Stimulated activated naive B cell treated with anti-CD40 and anti-IgM and Interleukin-4, amounts not matched to agents 10 μg/mL and 1 μg/mL and 100 μg/mL, for 72 hours (primary cell): ENCODE measurements around the gene INPP4A.

Experiments used
- ATAC-seq, 2 donors: fragments of 150-1000 bp; cut with Tn5 transposase; replicated peaks; 2 replicates each; pipeline ENCODE4 v1.10.0; 2021; ENCODE audit warnings: moderate library complexity in 1 of 2
- DNase-seq: peaks from one replicate; pipeline ENCODE4 v3.0.0; 2021
- H3K27ac Mint-ChIP-seq: one replicate; pipeline ENCODE4 v1.8.0; 2022; ENCODE audit warnings: mild to moderate bottlenecking, mixed read lengths
- H3K27me3 Mint-ChIP-seq, 2 donors: one replicate each; pipeline ENCODE4 v1.8.0; 2022; ENCODE audit warnings: mixed read lengths in 2 of 2
- H3K36me3 Mint-ChIP-seq, 2 donors: one replicate each; pipeline ENCODE4 v1.8.0; 2022; ENCODE audit warnings: mixed read lengths in 2 of 2, mild to moderate bottlenecking in 1 of 2
- H3K4me1 Mint-ChIP-seq, 2 donors: one replicate each; pipeline ENCODE4 v1.8.0; 2022; ENCODE audit warnings: mixed read lengths in 2 of 2, mild to moderate bottlenecking in 1 of 2
- H3K4me3 Mint-ChIP-seq, 2 donors: one replicate each; pipeline ENCODE4 v1.8.0; 2022; ENCODE audit warnings: mild to moderate bottlenecking in 2 of 2, mixed read lengths in 2 of 2, moderate library complexity in 1 of 2
- H3K9me3 Mint-ChIP-seq, 2 donors: one replicate each; pipeline ENCODE4 v1.8.0; 2022; ENCODE audit warnings: mixed read lengths in 2 of 2, mild to moderate bottlenecking in 1 of 2

Gene INPP4A

GRCh38 chr2:98459496-98460175, 15.0 kb downstream of the INPP4A start:
- Mint-ChIP-seq H3K36me3 (peaks cover 5 to 21% of the 10 kb centered on the region in 2 donors), H3K4me3 (peak overlapping the region in 1 of 2 donors; percentile 66), H3K27ac (peak overlapping the region; percentile 98), H3K4me1 (peaks cover 67 to 82% of the 10 kb centered on the region in 2 donors), H3K27me3 (peaks cover 0 to 5% of the 10 kb centered on the region in 2 donors), H3K9me3 (peaks cover 0 to 2% of the 10 kb centered on the region in 2 donors)
- peak; percentile 26 for ATAC-seq
- peak; percentile 31 for DNase-seq

- ATAC-seq (peak; percentile 82), DNase-seq (peak; percentile 86)
- Mint-ChIP-seq H3K9me3 (peaks cover 0 to 2% of the 10 kb centered on the region in 2 donors), H3K27ac (peak overlapping the region; percentile 98), H3K4me1 (peaks cover 64 to 82% of the 10 kb centered on the region in 2 donors), H3K36me3 (peaks cover 5 to 24% of the 10 kb centered on the region in 2 donors), H3K27me3 (peaks cover 0 to 5% of the 10 kb centered on the region in 2 donors), H3K4me3 (peak overlapping the region; percentile 75 to 78)
Observed at GRCh38 chr2:98460573-98461497, 16.2 kb downstream of the INPP4A start.

- Mint-ChIP-seq H3K4me1 (peaks cover 65 to 87% of the 10 kb centered on the region in 2 donors), H3K36me3 (peaks cover 5 to 27% of the 10 kb centered on the region in 2 donors), H3K27me3 (peaks cover 0 to 5% of the 10 kb centered on the region in 2 donors), H3K4me3 (peak overlapping the region in 1 of 2 donors; percentile 75), H3K27ac (peak overlapping the region; percentile 98), H3K9me3 (peaks cover 0 to 2% of the 10 kb centered on the region in 2 donors)
- DNase-seq (no peak), ATAC-seq (no peak)
Observed at GRCh38 chr2:98461498-98462049, 16.9 kb downstream of the INPP4A start.

GRCh38 chr2:98463081-98463481, 18.4 kb downstream of the INPP4A start:
- Mint-ChIP-seq H3K27me3 (peaks cover 0 to 5% of the 10 kb centered on the region in 2 donors), H3K9me3 (peaks cover 0 to 8% of the 10 kb centered on the region in 2 donors), H3K4me1 (peaks cover 70 to 90% of the 10 kb centered on the region in 2 donors), H3K36me3 (peaks cover 8 to 34% of the 10 kb centered on the region in 2 donors), H3K4me3 (peak overlapping the region; percentile 21 to 50), H3K27ac (peak overlapping the region; percentile 42)
- ATAC-seq (no peak), DNase-seq (no peak)

GRCh38 chr2:98463551-98463971, 18.9 kb downstream of the INPP4A start:
- Mint-ChIP-seq H3K36me3 (peaks cover 8 to 32% of the 10 kb centered on the region in 2 donors), H3K27me3 (peaks cover 0 to 2% of the 10 kb centered on the region in 2 donors), H3K4me3 (peak overlapping the region; percentile 21 to 50), H3K4me1 (peaks cover 68 to 89% of the 10 kb centered on the region in 2 donors), H3K9me3 (peaks cover 0 to 8% of the 10 kb centered on the region in 2 donors), H3K27ac (peak overlapping the region; percentile 42)
- no peak for ATAC-seq
- no peak for DNase-seq

GRCh38 chr2:98463988-98464771, 19.5 kb downstream of the INPP4A start:
- ATAC-seq (peak; percentile 14 to 35), DNase-seq (no peak)
- H3K4me3 Mint-ChIP-seq: peak overlapping the region; percentile 50 to 64
- peaks cover 67 to 89% of the 10 kb centered on the region in 2 donors for H3K4me1 Mint-ChIP-seq
- H3K9me3 Mint-ChIP-seq: peaks cover 0 to 8% of the 10 kb centered on the region in 2 donors
- H3K36me3 Mint-ChIP-seq: peaks cover 10 to 36% of the 10 kb centered on the region in 2 donors
- H3K27ac Mint-ChIP-seq: peak overlapping the region; percentile 85
- H3K27me3 Mint-ChIP-seq: no peaks in the 10 kb centered on the region

GRCh38 chr2:98464772-98465310, 20.2 kb downstream of the INPP4A start:
- Mint-ChIP-seq H3K4me3 (peak overlapping the region in 1 of 2 donors; percentile 43), H3K9me3 (peaks cover 0 to 8% of the 10 kb centered on the region in 2 donors), H3K36me3 (peaks cover 12 to 39% of the 10 kb centered on the region in 2 donors), H3K27ac (peak overlapping the region; percentile 85), H3K27me3 (no peaks in the 10 kb centered on the region), H3K4me1 (peaks cover 63 to 86% of the 10 kb centered on the region in 2 donors)
- DNase-seq: peak; percentile 72
- ATAC-seq: peak; percentile 58 to 63

GRCh38 chr2:98465456-98466226, 21.0 kb downstream of the INPP4A start:
- ATAC-seq (no peak), DNase-seq (no peak)
- Mint-ChIP-seq H3K4me3 (peak overlapping the region; percentile 63 to 76), H3K9me3 (peaks cover 0 to 8% of the 10 kb centered on the region in 2 donors), H3K4me1 (peaks cover 58 to 86% of the 10 kb centered on the region in 2 donors), H3K36me3 (peaks cover 13 to 43% of the 10 kb centered on the region in 2 donors), H3K27ac (peak overlapping the region; percentile 85), H3K27me3 (no peaks in the 10 kb centered on the region)

GRCh38 chr2:98467082-98467536, 22.5 kb downstream of the INPP4A start:
- Mint-ChIP-seq H3K4me1 (peaks cover 55 to 81% of the 10 kb centered on the region in 2 donors), H3K36me3 (peaks cover 11 to 40% of the 10 kb centered on the region in 2 donors)

GRCh38 chr2:98467652-98468051, 23.0 kb downstream of the INPP4A start:
- H3K4me1 Mint-ChIP-seq: peaks cover 59 to 86% of the 10 kb centered on the region in 2 donors
- H3K27ac Mint-ChIP-seq: peak overlapping the region; percentile 51
- H3K36me3 Mint-ChIP-seq: peaks cover 11 to 45% of the 10 kb centered on the region in 2 donors
- H3K27me3 Mint-ChIP-seq: no peaks in the 10 kb centered on the region
- H3K9me3 Mint-ChIP-seq: peaks cover 0 to 6% of the 10 kb centered on the region in 2 donors
- H3K4me3 Mint-ChIP-seq: no peak overlapping the region
- DNase-seq (no peak), ATAC-seq (no peak)

More at GRCh38 chr2:98467082-98467536, 22.5 kb downstream of the INPP4A start:
- peak overlapping the region; percentile 65 for H3K27ac Mint-ChIP-seq
- H3K4me3 Mint-ChIP-seq: peak overlapping the region in 1 of 2 donors; percentile 40
- H3K9me3 Mint-ChIP-seq: peaks cover 0 to 6% of the 10 kb centered on the region in 2 donors
- no peak for ATAC-seq
- DNase-seq: no peak
- no peaks in the 10 kb centered on the region for H3K27me3 Mint-ChIP-seq

- Mint-ChIP-seq H3K4me3 (peak overlapping the region in 1 of 2 donors; percentile 3), H3K27ac (peak overlapping the region; percentile 79), H3K27me3 (no peaks in the 10 kb centered on the region), H3K36me3 (peaks cover 14 to 41% of the 10 kb centered on the region in 2 donors), H3K4me1 (peaks cover 60 to 86% of the 10 kb centered on the region in 2 donors), H3K9me3 (peaks cover 0 to 6% of the 10 kb centered on the region in 2 donors)
- DNase-seq: peak; percentile 73
- ATAC-seq: peak; percentile 69 to 78
Observed at GRCh38 chr2:98468621-98469236, 24.1 kb downstream of the INPP4A start.
